Left cardiac atrium (tissue), 4 donors: ENCODE data around the gene PHF2. TPM values are rescaled to one million over a fixed set of nuclear protein-coding genes. Genes with fewer than 3 reads are reported as not detected.
A peak's percentile ranks its signal among the peaks of the same experiment; 100 is the strongest.

Experiments used
- ATAC-seq, 2 donors: fragments of 200-7000 bp; cut with Tn5 transposase; one replicate each; pipeline ENCODE4 v1.9.1; 2020; ENCODE audit warnings: mild to moderate bottlenecking in 2 of 2, moderate library complexity in 2 of 2
- DNase-seq: peaks from one replicate; pipeline ENCODE4 v3.0.0-alpha.2; 2020
- intact Hi-C, 2 donors: fragments of 100-400 bp; cut with DNase I; formaldehyde crosslinking; loops; one replicate each; pipeline versions ENCODE4 v1.14.1 to v1.15.1; 2022 to 2023
- long read RNA-seq: library from polyadenylated mRNA; unstranded; transcript quantifications from one replicate; pipeline ENCODE4 v2.0.0, GENCODE V29; 2021
- total RNA-seq, 2 donors: library from RNA; stranded (reverse); fragmentation: NEBNext Ultra II Directional; extraction: Animal tissue kit (Norgen Biotek cat#: 25700); gene quantifications; one replicate each; pipeline ENCODE4 v1.2.1, GENCODE V29; 2021
- donor health status: DM: no; HTN: yes; CAD: no.
- donor health status: DM: no; HTN: yes; CAD: no; lungs with severe emphysema.
- donor health status: DM: yes; HTN: yes; CAD: no.
- donor health status: Dilated cardiomyopathy.

Gene PHF2
- total RNA-seq, result 10 to 100 TPM; 25.7 to 27.7 TPM
- long read RNA-seq, partial matches to known transcripts, result 23 of 30 reads
- long read RNA-seq, other reads (novel, unspliced or antisense), result 7 of 30 reads

GRCh38 chr9:93576258-93577077, at the start of gene PHF2:
Gene PHF2 (plus strand): TSS chr9:93576584. CDS start chr9:93576774, 190 bp downstream.
- peak; percentile 51 to 64 for ATAC-seq
- intact Hi-C loops, result loop anchor here in 1 of 2 donors (10.0 kb wide), 1 partner anchor 122 kb away; the partner anchor contains the start of genes FAM120A and FAM120AOS
- no peak for DNase-seq

GRCh38 chr9:93531374-93531773, 45.0 kb upstream of the PHF2 start:
- intact Hi-C loops, result no loop called here
- DNase-seq (no peak), ATAC-seq (no peak)

GRCh38 chr9:93532141-93532540, 44.2 kb upstream of the PHF2 start:
- ATAC-seq, result no peak
- no peak for DNase-seq
- intact Hi-C loops, result no loop called here

- intact Hi-C loops, result no loop called here
- no peak for ATAC-seq
- no peak for DNase-seq
Observed at GRCh38 chr9:93533863-93534262, 42.5 kb upstream of the PHF2 start.

GRCh38 chr9:93536167-93536566, 40.2 kb upstream of the PHF2 start:
- DNase-seq (no peak), ATAC-seq (no peak)
- intact Hi-C loops, result no loop called here

GRCh38 chr9:93536874-93537273, 39.5 kb upstream of the PHF2 start:
- intact Hi-C loops, result no loop called here
- ATAC-seq (no peak), DNase-seq (no peak)

- intact Hi-C loops, result loop anchor here in 1 of 2 donors (10.0 kb wide), 1 partner anchor 386 kb away; no protein-coding TSS in a partner anchor
- ATAC-seq, result peak; percentile 16 to 39
- no peak for DNase-seq
Observed at GRCh38 chr9:93540305-93540704, 36.1 kb upstream of the PHF2 start.

- intact Hi-C loops, result loop anchor here in 1 of 2 donors (10.0 kb wide), 1 partner anchor 386 kb away; no protein-coding TSS in a partner anchor
- ATAC-seq, result no peak
- no peak for DNase-seq
Observed at GRCh38 chr9:93541005-93541404, 35.4 kb upstream of the PHF2 start.

- ATAC-seq, result peak in 1 of 2 donors; percentile 58
- no peak for DNase-seq
- intact Hi-C loops, result loop anchor here in 1 of 2 donors (10.0 kb wide), 1 partner anchor 387 kb away; no protein-coding TSS in a partner anchor
Observed at GRCh38 chr9:93541581-93542349, 34.6 kb upstream of the PHF2 start.

- DNase-seq (no peak), ATAC-seq (no peak)
- intact Hi-C loops, result loop anchor here in 1 of 2 donors (10.0 kb wide), 1 partner anchor 388 kb away; no protein-coding TSS in a partner anchor
Observed at GRCh38 chr9:93543117-93543516, 33.3 kb upstream of the PHF2 start.

GRCh38 chr9:93546356-93546755, 30.0 kb upstream of the PHF2 start:
- DNase-seq (no peak), ATAC-seq (no peak)
- intact Hi-C loops, result loop anchor here in 1 of 2 donors (10.0 kb wide), 1 partner anchor 392 kb away; no protein-coding TSS in a partner anchor

- DNase-seq (no peak), ATAC-seq (peak in 1 of 2 donors; percentile 42)
- intact Hi-C loops, result loop anchor here in 1 of 2 donors (10.0 kb wide), 1 partner anchor 395 kb away; no protein-coding TSS in a partner anchor
Observed at GRCh38 chr9:93549611-93550010, 26.8 kb upstream of the PHF2 start.

- DNase-seq (no peak), ATAC-seq (no peak)
Observed at GRCh38 chr9:93552923-93553322, 23.5 kb upstream of the PHF2 start.

GRCh38 chr9:93555370-93555769, 21.0 kb upstream of the PHF2 start:
- no peak for ATAC-seq
- intact Hi-C loops, result no loop called here
- no peak for DNase-seq

More at GRCh38 chr9:93552923-93553322, 23.5 kb upstream of the PHF2 start:
- intact Hi-C loops, result no loop called here

- no peak for DNase-seq
- intact Hi-C loops, result no loop called here
- no peak for ATAC-seq
Observed at GRCh38 chr9:93557366-93558137, 18.8 kb upstream of the PHF2 start.

- DNase-seq, result no peak
- ATAC-seq, result no peak
- intact Hi-C loops, result no loop called here
Observed at GRCh38 chr9:93558503-93558902, 17.9 kb upstream of the PHF2 start.

GRCh38 chr9:93560991-93561390, 15.4 kb upstream of the PHF2 start:
- ATAC-seq, result no peak
- DNase-seq, result no peak
- intact Hi-C loops, result no loop called here

- ATAC-seq (no peak), DNase-seq (no peak)
- intact Hi-C loops, result no loop called here
Observed at GRCh38 chr9:93562157-93562556, 14.2 kb upstream of the PHF2 start.

GRCh38 chr9:93565089-93565488, 11.3 kb upstream of the PHF2 start:
- DNase-seq (no peak), ATAC-seq (no peak)
- intact Hi-C loops, result loop anchor here in 1 of 2 donors (5.0 kb wide), 1 partner anchor 113 kb away; the partner anchor contains the start of genes FAM120A and FAM120AOS
